HG03565 (cell line): ENCODE results near the gene GH1.
"Not testable (repeated sequence)": the region's sequence is repeated elsewhere in the genome, so short reads cannot be mapped to it uniquely, and the experiment has no call there.

ENCODE experiments used
- ATAC-seq: cut with Tn5 transposase; IDR thresholded peaks from one replicate; pipeline ENCODE4 v1.9.1; 2021; ENCODE audit warnings: mild to moderate bottlenecking, moderate library complexity; ENCODE audit not compliant: unreplicated experiment

The GH1 gene

DNA sequence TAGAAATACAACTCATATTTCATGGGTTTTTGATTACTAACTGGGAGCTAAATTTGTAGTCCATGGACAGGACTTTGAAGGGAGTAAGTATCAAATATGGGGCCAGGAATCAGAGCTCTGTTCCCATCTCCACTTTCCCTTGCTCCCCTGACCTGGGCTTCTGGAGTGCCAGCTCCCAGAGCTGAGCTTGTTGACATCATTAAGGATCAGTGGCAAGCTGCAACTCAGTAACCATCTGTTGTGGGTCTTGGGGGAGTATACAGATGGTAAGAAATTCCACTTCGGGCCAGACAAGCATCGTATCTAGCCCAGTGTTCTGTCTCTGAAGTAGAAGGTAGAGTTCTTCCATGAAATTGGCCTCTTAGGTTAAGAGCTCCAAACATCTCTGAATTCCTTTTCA lies 16.7 kb downstream of the GH1 start:
- ATAC-seq = not testable (repeated sequence)

- ATAC-seq = not testable (repeated sequence)
Measured at GRCh38 chr17:63898899-63899798, 19.5 kb downstream of the GH1 start.

- not testable (repeated sequence) for ATAC-seq
Measured at GRCh38 chr17:63896524-63897354, 21.9 kb downstream of the GH1 start, which contains the start of gene CSH1. Gene CSH1, minus strand, starts transcription at chr17:63896574. Its CDS starts 63 bp downstream, at chr17:63896511.

- ATAC-seq = not testable (repeated sequence)
Measured at GRCh38 chr17:63894821-63895220, 23.8 kb downstream of the GH1 start.

DNA sequence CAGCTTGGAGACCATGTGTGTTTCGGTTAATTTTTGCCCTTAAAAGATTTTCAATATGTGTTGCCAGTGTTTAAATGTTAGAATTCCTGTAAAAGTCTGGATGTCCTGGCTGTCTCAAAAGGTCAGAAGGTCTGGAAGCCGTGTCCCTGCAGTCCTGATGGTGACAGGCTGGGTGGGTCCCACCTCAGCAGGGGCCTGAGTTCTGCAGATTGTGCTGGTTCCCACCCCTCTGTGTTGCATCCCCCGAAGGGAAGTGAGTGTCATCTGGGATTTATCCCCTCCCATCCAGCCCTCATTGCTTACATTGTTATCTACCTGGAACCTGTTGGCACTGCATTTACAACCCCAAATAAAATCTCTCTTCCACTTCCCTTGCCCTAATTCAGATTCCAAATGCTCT lies 24.6 kb downstream of the GH1 start:
- not testable (repeated sequence) for ATAC-seq

DNA sequence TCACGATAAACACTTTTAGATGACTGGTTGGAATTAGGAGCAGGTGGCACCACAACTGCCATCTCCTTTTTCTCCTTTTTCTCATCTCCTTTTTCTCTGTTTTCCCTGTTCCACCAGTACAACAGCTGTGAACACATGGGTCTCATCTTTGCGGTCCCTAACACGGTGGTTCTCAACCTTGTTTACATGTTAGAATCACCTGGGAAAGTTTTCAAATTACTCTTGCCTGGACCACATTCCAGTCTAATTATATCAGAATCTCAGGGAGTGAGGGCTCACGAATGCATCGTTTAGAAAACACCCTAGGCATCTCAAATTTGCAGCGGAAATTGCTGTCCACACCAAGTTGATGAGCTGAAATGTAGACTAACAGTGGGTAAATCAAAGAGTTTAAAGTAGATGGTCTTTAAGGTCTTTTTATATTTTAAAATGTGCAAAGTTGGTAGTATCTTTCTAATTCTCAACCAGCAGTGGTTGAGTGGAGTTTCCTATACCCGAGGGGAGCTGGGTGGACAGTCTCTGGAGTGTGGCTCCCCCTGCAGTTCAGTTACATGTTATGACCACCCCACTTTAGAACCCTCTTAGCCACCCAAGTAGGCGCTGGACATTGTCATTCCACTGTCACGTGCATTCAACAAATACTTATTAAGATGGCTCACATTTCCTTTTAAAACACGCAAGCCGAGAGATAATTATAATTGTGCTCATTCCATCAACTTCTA lies 26.2 kb downstream of the GH1 start:
- not testable (repeated sequence) for ATAC-seq

DNA sequence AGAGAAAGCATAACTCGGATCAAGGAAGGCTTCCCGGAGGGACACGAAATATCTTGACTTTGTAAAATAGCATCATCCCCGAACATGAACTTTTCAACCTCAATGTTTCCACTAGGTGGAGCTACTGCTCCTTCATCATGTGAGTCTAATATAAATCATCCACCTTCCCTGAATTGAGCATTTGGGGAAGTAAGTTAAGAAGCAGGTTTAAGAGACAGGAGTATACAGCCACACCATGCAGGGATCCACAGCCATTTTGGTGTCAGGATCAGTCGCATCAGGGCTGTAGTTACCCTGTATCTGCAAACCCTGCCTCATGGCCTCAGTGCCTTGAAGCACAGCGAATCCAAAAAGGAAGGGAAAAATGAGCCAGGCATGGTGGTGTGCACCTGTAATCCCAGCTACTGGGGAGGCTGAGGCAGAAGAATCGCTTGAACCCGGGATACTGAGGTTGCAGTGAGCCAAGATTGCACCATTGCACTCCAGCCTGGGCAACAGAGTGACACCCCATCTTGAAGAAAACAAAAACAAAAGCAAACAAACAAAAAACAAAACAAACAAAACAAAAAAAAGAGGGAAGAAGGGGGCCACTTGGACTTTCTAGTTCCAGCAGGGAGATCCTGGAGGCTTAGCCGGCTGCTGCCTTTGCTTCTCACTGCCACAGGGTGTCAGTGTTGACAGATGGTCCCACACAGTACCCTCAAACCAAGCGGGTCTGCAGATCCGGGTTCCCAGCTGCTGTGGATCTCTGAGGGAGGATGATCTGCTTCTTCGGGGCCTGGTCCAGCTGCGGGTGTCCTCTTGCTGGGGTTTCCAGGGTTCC lies 29.4 kb downstream of the GH1 start:
- not testable (repeated sequence) for ATAC-seq

DNA sequence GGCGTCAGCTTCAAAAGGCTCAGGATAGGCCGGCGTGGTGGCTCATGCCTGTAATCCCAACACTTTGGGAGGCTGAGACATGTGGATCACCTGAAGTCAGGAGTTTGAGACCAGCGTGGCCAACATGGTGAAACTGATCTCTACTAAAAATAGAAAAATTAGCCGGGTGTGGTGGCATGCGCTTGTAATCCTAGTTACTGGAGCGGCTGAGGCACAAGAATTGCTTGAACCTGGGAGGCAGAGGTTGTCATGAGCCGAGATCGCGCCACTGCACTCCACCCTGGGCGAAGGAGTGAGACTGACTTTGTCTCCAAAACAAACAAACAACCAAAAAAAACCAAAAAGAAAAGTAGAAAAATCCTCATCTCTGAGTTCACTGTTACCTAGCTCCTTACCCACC lies 33.5 kb downstream of the GH1 start:
- ATAC-seq = not testable (repeated sequence)

- not testable (repeated sequence) for ATAC-seq
Measured at GRCh38 chr17:63882626-63883126, 36.0 kb downstream of the GH1 start.

DNA sequence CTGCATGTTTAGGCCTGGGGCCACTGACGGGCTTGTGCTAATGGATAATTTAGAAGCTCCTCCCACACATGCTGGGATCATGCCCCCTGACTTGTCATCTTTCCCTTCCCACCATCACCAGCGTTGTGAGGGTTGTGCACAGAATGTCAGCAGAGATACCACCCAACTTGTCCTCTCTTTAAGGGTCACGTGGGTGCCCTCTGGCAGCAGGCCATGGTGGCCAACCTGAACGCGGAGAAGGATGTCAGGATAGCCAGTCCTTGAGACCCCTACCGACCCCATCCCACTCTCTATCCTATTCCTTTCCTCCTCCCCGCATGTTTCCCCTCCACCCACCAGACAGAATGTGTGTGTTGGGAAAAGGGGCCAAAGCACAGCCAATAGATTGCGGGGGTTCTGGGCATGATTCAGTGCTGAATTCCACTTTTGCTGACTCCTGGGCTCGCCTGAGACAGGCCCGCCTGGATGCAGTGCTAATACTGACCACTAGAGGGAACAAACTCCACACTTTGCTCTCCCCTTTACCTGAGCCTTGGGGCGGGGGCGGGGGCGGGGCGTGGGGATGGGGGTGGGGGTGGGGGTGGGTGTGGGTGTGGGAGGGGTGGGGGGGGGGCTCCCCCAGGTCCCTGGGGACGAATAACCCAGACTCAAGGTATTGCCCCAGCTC lies 36.6 kb downstream of the GH1 start, which contains the start of gene GH2:
Gene GH2 (minus strand): TSS at position 10 of the 667 bp plus-strand sequence. CDS start 143 bp downstream, outside the sequence.
- ATAC-seq = no peak

DNA sequence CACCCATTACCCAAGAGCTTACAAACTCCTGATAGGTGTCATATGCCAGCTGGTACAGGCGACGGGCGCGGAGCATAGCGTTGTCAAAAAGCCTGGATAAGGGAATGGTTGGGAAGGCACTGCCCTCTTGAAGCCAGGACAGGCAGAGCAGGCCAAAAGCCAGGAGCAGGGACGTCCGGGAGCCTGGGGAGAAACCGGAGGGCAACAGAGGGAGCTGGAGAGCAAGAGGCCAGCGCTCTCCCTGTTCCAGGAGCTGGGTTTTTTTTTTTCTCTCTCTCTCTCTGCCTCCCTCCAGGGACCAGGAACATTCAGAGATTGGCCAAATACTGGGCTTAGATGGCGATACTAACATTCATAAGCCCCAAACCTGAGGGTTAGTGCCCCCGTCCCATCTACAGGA lies 37.3 kb downstream of the GH1 start:
- not testable (repeated sequence) for ATAC-seq

- no peak for ATAC-seq
Measured at GRCh38 chr17:63880706-63881105, 37.9 kb downstream of the GH1 start.

DNA sequence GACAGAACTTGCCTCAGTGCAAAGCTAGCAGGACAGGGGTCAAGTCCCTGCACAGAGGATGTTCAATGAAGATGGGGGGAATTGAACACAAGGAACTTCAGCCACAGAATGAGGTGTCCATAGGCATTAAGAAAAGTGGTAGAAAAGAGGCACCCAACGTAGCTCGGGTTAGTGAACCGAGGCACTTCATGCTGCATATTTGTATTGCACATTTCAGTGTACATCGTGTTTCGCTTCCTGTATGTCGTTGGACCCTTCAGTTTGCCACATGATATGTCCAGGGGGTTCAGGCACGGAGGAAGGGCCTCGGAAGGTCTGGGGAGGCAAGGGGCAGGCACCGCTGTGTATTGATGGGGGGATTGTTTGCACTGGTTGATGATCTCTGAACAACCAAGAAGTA lies 40.2 kb downstream of the GH1 start:
- not testable (repeated sequence) for ATAC-seq

DNA sequence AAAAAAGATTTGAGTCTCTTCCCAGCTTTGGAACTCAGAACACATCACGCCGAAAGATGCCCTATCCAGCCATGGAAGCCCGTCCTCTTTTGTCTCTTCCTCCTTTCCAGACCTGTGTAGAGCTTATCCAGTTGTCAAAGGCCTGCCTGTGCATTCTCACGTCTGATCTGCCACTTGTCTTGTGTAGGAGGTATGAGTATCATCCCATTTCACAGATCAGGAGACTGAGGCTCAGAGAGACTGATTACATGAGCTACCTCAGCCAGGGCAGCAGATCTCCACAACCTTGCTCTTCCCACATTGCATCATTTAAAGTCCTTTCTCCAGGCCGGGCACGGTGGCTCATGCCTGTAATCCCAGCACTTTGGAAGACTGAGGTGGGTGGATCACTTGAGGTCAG lies 43.9 kb downstream of the GH1 start:
- not testable (repeated sequence) for ATAC-seq

- ATAC-seq = not testable (repeated sequence)
Measured at GRCh38 chr17:63874061-63874626, 44.5 kb downstream of the GH1 start.

DNA sequence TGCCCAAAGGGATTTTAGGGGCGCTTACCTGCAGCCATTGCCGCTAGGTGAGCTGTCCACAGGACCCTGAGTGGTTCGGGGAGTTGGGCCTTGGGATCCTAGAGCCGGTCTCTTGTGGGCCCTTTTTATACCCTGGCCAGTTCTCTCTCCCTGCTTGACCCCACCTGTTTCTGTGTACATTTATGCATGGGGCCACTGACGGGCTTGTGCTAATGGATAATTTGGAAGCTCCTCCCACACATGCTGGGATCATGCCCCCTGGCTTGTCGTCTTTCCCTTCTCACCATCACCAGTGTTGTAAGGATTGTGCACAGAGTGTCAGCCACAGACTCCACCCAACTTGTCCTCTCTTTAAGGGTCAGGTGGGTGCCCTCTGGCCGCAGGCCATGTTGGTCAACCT lies 45.1 kb downstream of the GH1 start, which contains the start of gene CSH2:
Gene CSH2 (minus strand): TSS at position 101 of the 400 bp plus-strand sequence. CDS start 63 bp downstream, at position 38.
- not testable (repeated sequence) for ATAC-seq

DNA sequence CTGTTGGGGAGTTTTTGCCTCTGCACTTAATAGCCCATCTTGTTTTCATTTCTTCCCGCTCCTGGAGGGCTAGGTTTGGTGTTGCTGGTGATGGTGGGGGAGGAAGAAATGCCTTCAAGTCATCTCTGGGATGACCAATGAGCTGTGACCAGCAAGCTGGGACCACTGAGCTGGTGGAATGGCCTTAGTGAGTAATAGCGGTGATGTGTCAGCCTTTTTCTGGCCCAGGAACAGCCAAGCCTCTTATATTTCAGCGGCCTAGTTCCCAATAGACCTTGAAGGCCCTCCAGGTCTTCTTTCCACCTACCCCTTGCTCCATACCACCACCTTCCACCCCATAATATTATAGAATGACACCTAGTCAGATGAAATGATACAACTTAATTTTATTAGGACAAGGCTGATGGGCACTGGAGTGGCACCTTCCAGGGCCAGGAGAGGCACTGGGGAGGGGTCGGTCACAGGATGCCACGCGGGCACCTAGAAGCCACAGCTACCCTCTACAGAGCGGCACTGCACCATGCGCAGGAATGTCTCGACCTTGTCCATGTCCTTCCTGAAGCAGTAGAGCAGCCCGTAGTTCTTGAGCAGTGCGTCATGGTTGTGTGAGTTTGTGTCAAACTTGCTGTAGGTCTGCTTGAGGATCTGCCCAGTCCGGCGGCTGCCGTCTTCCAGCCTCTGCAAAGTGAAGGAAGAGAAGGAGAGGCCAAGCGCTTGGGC lies 46.8 kb downstream of the GH1 start:
- not testable (repeated sequence) for ATAC-seq

DNA sequence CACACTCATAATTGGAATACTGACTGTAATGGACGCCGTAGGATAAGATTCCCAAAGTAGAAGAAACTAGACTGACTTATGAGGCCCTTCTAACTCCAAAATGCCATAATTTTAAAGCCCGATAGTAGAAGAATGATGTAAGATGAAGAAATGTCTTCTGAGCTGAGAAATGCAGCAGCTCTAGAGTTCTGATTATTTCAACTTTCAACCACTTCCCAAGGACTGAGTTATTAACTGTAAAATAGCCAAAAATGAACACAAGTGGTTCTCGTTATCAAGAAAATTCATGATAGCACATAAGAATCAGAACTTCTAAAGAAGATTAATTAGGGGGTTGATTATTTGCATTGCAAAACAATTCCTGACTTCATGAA lies 48.4 kb downstream of the GH1 start:
- ATAC-seq = not testable (repeated sequence)
